KG1 (cell line): ENCODE data around the gene SPEN.

Experiments
- DNase-seq: peaks from one replicate; lab custom pipeline; 2025; lab: John Stamatoyannopoulos, UW

Gene SPEN

DNA sequence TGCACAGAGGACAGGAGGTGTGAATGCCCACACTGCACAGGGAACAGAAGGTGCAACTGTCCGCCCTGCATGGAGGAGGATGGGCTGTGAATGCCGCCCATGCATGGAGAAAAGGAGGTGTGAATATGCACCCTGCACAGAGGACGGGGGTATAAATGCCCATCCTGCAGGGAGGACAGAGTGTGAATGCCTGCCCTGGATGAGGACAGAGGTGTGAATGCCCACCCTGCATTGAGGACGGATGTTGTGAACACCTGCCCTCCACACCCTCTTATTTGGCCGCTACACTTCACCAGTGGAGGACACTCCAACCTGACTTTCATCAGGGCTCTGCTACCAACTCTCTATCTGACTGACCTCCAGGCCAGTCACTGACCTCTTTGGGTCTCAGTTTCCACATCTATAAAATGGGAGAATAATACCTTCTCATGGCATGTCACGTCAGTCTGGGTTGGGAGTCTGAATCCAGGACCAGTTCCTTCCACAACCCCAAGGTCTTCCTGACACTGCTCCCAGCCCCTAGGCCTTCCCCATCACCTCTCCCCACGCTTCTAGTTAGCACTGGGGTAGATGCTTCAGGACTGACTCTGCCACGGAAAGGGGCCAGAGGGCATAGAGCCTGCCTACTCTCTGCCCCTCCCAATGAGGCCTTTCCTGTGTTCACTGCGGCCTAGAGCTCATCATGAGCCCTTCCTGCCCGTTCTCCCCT, 100.0 kb downstream of the SPEN start:
- DNase-seq, result no peak

DNA sequence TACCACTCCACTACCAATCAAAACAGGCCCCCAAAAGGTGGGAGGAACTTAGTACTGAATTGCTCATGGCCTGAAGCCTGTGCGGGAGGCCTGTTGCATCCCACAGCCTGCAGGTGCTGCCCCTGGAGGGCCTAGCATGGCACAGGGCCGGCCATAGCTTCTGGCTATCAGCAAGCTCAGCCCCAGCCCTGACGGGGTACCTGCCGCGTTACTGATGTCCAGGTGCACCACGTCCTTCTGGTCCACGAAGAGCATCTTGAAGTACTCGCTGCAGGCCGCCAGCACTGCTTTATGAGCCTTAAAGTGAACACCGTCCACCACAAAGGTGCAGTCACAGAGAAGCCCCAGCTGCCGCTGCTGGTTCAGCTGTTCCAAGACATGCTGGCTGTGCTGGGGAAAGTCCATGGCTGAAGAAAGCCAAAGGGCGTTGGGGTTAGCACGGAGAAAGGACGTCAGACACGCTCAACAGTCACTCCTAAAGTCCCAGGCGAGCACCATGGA, 100.6 kb downstream of the SPEN start:
- DNase-seq, result no peak

GRCh38 chr1:15948595-15949452, 101.3 kb downstream of the SPEN start:
- DNase-seq, result no peak

GRCh38 chr1:15949453-15950245, 102.1 kb downstream of the SPEN start:
- DNase-seq, result no peak

- DNase-seq, result no peak
These were observed 102.8 kb downstream of the SPEN start for GRCh38 chr1:15950302-15950701.

GRCh38 chr1:15950763-15951295, 103.3 kb downstream of the SPEN start:
- DNase-seq, result no peak

DNA sequence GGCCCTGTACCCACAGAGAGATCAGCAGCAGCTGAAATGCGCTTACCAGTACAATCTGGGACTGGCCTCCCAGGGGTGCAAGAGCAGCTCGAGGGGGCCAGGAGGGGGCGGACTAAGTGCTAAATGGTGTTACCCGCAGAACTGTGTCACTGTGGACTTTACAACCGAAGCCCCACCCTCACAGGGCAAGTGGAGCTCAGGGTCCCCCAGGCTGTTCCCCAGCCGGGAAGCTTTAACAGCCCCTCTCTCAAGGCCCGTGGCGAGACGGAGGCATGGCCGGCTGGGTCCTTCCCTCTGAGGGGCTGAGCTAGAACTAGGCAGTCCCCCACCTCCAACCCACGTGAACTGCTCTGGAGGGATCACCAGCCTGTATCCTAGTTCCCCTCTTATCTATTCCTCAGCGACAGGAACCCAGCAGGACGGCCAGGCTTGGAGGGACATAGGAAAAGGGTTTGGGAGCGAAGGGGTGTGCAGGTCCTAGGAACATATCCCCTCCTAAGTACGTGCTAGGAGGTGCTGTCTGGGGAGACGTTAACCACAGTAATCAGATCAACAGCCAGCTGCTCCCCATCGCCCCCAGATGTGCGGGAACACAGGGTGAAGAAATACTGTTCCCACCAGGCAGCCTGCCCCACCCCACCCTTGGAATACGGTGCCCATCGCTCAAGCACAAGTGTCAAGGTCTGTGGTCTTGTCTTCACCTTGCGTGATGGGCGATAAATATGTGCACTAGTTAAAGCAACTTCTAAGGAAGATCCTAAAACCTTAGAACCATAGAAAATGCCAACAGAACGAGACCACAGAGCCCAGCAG, 104.0 kb downstream of the SPEN start:
- no peak for DNase-seq

- no peak for DNase-seq
These were observed 105.1 kb downstream of the SPEN start for GRCh38 chr1:15952317-15953258.

- no peak for DNase-seq
These were observed 105.8 kb downstream of the SPEN start for GRCh38 chr1:15953294-15953771.

DNA sequence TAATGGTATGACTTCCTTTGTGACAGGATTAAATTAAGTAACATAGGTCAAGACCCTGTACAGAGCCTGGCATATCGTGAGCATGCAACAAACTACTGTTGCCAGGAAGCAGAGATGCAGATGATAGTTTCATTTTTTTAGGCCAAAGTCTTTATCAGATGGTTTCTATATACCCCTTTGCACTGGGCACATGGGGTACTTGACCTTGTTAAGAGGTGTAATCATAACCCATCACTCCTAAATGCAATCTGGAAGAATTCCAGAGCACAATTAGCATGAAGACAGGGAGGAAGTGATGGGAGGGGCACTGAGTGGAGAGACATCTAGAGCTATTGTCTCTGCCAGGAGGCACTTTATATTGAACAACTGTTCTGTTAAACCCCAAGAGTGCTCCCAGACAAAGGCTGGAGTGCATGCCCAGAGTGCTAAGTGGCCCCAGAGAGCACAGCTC, 106.3 kb downstream of the SPEN start:
- DNase-seq, result no peak

DNA sequence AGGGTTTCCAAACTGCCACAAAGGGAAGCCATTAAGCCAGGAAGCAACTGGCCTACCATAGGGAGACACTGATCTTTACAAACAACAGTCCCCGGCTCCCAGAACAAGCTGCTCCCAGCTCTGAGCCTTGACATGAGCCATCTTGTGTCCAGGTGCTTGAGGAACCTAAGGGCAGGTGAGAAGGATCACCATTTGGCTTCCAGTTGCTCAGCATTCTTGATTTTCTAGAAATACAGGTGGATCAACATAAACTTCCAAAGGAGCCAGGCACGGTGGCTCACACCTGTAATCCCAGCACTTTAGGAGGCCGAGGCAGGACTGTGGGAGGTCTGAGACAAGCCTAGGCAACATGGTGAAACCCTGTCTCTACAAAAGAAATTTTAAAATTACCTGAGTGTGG, 106.8 kb downstream of the SPEN start:
- no peak for DNase-seq

DNA sequence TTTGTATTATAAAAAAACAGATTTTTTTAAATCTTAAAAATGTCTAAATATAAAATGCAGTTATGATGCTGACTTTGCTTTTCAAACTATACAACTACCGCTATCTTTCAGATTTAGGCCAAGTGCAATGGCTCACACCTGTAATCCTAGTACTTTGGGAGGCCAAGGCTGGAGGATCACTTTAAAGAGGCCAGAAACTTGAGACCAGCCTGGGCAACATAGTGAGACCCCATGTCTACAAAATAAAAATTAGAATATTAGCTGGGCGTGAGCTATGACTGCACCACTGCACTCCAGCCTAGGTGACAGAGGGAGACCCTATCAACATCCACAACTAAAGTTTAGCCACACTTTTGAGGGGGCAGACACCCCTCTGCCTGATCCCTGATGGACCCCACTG, 108.0 kb downstream of the SPEN start:
- DNase-seq, result no peak

DNA sequence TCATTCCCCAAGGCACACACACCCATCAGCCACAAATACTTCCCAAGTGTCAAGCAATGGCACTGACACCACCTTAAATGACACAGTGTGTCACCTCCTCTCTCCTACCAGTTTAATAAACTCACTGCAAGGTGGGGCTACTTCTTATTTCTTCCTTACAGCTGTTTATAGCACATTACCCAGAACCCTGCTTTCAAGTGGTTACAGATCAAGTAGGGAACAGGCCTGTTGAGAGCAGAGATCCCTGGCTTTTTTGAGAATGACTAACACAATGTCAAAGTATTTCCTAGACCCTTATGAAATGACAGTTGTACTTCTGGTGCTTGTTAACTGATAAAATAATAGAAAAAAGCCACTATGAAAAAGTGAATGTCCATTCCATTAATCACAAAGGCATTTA, 108.6 kb downstream of the SPEN start:
- no peak for DNase-seq

- no peak for DNase-seq
These were observed 110.0 kb downstream of the SPEN start for GRCh38 chr1:15957221-15958095.

DNA sequence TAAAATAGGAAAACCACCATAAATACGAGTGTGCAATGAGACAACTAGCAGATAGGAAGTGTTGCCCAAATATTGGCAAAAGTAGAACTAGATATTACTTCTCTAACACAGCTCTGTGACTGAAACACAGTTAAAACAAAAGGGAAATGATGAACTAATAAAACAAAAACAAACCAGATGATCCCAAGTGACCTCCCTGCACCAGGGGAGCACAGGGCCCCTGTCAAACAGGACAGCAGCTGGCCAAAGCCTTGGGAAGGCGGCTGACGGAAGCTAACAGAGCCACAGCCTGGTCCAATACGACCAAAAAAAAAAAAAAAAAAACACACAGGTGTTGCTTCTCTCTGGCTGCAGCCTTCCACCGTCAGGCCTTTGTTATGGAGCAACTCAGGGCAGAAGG, 110.6 kb downstream of the SPEN start:
- DNase-seq, result no peak

DNA sequence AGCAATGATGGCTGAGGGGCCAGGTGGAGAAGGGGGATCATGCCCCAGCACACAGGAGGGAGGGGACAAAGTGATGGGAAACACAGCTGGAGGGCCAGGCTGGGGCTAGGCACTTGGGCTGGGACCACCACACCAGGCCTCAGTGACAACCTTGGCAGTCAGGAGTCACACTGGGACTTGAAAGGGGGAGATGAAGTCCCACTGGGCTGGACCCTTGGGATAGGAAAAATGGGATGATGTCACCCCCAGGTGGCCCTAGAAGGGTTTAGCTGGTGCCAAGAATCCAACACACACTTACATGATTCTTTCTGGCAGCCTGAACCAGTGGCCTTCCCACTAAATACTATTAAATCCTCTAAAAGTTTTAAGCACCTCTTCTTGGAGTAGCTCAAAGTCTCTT, 111.3 kb downstream of the SPEN start:
- DNase-seq, result no peak

DNA sequence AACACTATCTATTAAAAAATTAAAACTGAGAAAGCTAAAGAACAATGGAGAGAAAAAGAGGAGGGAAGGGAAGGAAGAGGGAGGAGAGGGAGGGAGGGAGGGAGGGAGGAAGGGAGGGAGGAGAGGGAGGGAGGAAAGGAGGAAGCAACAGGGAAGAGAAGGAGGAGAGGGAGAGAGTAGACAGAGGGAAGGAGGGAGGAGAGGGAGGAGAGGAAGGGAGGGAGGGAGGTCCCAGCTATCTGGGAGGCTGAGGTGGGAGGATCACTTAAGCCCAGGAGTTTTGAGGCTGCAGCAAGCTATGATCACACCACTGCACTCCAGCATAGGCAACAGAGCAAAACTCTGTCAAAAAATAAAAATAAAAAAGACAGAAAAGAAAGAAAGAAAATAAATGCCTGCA, 111.9 kb downstream of the SPEN start:
- no peak for DNase-seq

- DNase-seq, result no peak
These were observed 112.4 kb downstream of the SPEN start for GRCh38 chr1:15959827-15960446.
